GM21528 (cell line): Measurements from ENCODE around the gene MAP2K2.

Source experiments
- ATAC-seq: cut with Tn5 transposase; IDR thresholded peaks from one replicate; pipeline ENCODE4 v1.9.1; 2021; ENCODE audit warnings: mild to moderate bottlenecking, moderate library complexity; ENCODE audit not compliant: unreplicated experiment, low FRiP score

The MAP2K2 gene

GRCh38 chr19:4101496-4101770 lies 22.5 kb downstream of the MAP2K2 start:
- ATAC-seq = no peak

DNA sequence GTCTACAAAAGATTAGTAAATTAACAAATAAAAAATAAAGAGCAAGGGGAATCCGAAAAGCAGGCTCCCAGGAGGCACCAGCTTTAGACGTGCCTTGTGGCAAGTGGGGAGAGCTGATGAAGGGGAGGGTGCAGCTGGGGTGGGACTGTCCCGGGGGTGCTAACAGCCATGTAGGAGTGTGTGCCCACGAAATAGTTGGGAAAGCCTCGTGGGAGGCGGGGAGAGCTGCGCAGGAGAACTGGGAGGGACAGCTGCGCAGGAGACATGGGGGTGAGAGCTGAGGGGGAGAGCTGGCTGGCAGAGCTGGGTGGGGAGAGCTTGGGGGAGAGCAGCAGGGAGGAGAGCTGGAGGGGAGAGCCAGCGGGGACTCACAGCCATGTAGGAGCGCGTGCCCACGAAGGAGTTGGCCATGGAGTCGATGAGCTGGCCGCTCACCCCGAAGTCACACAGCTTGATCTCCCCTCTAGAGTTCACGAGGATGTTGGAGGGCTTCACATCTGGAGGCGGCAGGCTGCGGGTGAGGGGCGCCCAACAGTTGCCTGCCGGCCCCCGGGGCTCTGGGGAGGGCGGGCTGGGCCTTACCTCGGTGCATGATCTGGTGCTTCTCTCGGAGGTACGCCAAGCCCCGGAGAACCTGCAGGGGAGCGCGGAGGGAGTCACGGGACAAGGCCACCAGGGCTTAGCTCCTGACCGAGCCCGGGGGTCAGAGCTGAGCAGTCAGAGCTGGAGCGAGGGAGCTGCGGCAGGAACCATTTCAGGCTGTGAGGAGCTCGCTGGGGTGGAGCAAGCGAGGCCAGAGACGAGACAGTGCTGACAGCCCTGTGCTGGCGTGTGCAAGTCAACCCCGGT lies 23.1 kb downstream of the MAP2K2 start:
- ATAC-seq = no peak

GRCh38 chr19:4099041-4099764 lies 24.7 kb downstream of the MAP2K2 start:
- no peak for ATAC-seq

GRCh38 chr19:4098493-4098892 lies 25.4 kb downstream of the MAP2K2 start:
- ATAC-seq = no peak

DNA sequence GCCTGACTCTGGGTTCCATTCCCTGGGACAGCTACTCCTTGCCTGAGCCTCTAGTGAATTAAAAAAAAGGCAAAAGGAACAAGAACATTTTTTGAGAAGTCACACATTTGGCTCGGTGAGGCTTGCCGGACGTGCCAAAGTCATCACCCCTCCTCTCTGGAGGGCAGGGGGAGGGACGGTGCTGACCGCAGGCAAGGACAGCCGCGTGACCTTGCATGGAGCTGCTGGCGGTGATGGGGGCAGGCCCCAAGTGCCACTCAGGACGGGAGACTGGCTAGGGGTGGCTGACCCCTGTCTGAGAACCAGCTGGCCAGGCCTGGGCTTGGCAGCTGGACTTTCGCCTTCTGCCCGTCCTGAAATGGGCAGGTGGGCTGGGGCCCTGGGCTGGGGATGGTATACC lies 26.4 kb downstream of the MAP2K2 start:
- ATAC-seq = no peak

GRCh38 chr19:4096049-4096892 lies 27.7 kb downstream of the MAP2K2 start:
- ATAC-seq = no peak

DNA sequence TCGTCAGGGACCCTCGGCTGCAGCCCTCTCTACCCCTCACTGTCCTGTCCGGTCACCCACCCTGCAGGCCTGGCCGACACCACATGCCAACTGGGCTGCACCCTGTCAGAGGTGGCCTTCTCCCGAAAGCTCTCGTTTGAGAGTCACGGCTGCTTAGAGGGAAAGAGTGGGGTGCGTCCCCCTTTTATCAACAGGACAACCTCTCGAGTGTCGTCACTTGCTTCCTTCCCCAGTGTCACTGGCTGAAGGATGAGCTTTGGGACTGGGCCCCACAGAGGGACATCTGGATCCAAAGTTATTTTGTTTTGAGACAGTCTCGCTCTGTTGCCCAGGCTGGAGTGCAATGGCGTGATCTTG lies 28.5 kb downstream of the MAP2K2 start:
- ATAC-seq = no peak

DNA sequence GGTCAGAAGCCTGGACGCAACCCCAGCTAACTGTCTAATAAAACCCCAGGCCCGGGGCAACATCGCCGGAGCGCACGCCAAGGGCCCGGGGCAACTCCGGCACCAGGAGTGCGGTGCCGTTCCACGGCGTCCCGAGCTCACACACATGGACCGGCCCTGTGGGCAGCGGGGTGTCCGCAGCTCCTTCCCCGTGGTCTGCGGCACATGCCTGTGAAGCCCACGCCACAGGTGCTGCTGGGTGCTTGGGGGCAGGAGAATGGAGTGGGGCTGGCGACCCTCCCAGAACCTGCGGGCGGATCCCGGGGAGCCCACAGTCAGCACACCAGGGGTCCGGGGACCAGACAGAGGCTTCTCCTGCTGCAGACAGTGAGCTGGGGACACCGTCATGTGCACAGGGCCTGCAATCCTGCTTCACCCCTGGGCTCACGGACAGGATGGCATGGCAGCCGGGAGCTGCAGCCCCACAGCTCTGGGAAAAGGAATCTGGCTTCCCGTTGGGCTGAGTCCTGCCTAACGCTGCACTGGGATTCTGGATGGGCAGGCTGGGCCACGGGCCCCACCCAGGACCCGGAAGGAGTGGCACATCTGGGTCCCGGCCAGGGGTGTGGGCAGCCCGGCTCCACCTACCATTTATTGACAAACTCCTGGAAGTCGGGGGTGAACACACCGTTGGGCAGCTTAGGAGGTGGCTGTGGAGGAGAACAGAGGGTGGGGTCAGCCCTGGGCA lies 29.0 kb downstream of the MAP2K2 start:
- no peak for ATAC-seq

GRCh38 chr19:4094291-4094690 lies 29.6 kb downstream of the MAP2K2 start:
- no peak for ATAC-seq

DNA sequence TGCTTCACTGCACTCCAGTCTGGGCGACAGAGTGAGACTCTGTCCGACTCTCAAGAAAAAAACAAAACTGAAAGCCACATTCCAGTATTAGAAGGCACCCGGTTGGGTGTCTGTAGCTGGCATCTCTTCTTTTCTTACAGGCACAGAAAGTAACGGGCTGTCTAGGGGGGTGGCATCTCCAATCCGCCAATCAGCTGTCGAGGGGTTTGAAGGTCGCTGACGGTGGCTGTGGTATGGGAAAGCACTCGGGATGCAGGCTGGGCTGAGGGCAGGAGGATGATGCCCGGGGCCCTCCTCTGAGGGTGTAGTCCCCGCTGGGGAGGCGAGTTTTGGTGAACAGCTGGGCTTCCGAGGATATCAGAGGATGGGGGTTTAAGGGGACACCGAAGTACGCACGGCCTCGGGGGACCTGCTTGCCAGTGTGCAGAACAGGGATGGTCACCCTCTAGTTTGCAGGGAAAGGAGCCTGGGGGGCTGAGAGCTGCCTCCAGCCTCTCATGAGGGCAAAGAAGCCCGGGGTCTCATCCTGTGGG lies 30.2 kb downstream of the MAP2K2 start:
- no peak for ATAC-seq

GRCh38 chr19:4090356-4091220 lies 33.3 kb downstream of the MAP2K2 start:
- no peak for ATAC-seq

GRCh38 chr19:4089946-4090345 lies 34.0 kb downstream of the MAP2K2 start:
- no peak for ATAC-seq

GRCh38 chr19:4089400-4089908 lies 34.5 kb downstream of the MAP2K2 start:
- ATAC-seq = no peak

DNA sequence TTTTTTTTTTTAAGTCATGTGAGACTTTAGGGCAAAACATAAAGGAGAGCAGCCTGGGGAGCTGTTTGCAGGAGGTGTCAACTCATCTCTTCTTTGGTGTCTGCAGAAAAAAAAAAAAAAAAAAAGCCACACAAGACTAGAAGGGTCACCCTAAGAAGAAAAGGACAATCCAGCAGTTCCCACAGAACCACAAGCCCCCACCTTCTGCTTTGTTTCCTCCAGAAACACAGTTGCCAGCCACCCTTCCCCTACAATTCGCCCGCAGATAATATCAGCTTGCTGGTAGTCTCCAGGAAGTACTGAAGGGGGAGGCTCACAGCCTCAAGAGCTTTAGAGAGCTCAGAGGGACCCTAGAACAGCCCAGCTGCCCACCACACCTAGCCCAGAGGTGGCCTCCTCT lies 34.9 kb downstream of the MAP2K2 start:
- ATAC-seq = no peak

DNA sequence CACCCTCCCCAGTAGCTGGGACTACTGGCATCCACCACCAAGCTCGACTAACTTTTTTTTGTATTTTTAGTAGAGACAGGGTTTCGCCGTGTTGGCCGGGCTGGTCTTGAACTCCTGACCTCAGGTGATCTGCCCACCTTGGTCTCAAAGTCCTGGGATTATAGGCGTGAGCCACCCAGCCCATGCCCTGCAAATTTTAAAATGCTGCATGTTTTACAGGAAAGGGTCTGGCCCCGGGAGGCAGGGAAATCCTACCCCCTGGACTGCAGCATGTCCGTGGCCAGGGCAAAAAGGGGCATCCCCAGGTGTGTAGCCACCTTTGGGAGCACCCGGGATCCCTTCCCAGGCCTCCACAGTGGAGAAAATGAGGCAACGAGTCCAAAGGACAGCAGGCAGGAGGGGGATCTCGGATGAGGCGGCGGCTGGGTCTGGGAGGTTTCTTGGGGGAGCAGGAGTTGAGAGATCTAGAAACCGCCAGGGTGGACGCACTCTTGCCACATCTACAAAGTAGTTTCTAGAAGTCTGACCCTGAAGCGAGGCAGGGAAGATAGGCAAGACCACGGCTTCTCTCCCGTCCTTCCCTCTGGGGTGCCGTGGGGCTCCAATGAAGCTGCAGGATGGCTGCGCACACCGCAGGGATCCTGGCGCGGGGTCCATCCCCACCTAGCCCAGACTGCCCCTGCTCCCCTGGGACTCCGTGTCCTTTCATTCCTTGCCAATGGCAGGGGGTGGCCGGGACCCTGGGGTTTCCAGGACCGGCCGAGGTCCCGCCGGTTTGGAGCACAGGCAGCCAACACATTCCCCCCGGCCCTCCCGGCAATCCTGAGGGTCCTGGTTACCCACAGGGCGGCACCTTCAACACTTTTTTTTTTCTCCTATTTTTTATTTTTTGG lies 35.9 kb downstream of the MAP2K2 start:
- no peak for ATAC-seq

DNA sequence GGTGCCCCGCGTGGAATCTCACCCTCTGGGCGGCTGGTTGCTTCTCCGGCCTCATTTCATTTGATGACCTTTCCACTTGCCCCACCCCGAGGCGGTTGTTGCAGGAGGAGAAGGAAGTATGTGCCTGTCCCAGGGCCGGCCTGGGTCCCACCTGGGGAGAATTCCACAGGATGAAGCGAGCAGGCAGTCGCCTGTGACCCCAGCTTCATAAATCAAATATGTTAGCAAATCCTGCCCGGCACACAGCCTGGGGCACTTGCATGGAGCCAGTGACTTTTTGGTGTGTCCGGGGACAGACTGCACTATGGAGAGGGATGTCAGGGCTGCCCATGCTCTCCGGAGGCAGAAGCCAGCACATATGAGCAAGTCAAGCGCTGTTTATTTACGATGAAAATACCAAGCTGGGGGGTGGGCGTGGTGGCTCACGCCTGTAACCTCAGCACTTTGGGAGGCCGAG lies 37.5 kb downstream of the MAP2K2 start:
- ATAC-seq = no peak

- ATAC-seq = no peak
These were observed 39.4 kb downstream of the MAP2K2 start for GRCh38 chr19:4084547-4084877.
